HepG2 (cell line): ENCODE measurements around the gene PPM1H.

Experiments
- EHMT2 ChIP-seq: fragments of 200-600 bp; sonication (generic); IDR thresholded peaks from 2 replicates; pipeline ENCODE4 v1.7.0; 2017; ENCODE audit warnings: antibody characterized with exemption, low read depth, low read length, borderline replicate concordance
- MAX ChIP-seq: IDR thresholded peaks from 2 replicates; pipeline ENCODE4 v1.6.1; 2012; ENCODE audit warnings: inconsistent platforms
- PAX8 ChIP-seq: sonication (generic); formaldehyde crosslinking; IDR thresholded peaks from 2 replicates; pipeline ENCODE4 v1.8.0; 2022; ENCODE audit warnings: mild to moderate bottlenecking, missing genetic modification reagents, borderline replicate concordance
- POLR2AphosphoS5 ChIP-seq: IDR thresholded peaks from 2 replicates; pipeline ENCODE4 v1.6.1; 2012; ENCODE audit warnings: low read depth, low read length
- ZNF263 ChIP-seq: sonication (generic); formaldehyde crosslinking; IDR thresholded peaks from 2 replicates; pipeline ENCODE4 v1.4.0; 2020; ENCODE audit warnings: missing genetic modification reagents
- TF ChIP-seq, protein P1 (sequence below): sonication (generic); formaldehyde crosslinking; IDR thresholded peaks from 2 replicates; pipeline ENCODE4 v1.5.0; 2020; ENCODE audit warnings: missing genetic modification reagents, mild to moderate bottlenecking, borderline replicate concordance

GRCh38 chr12:62653740-62654139 lies 281.2 kb downstream of the PPM1H start:
- TF ChIP-seq, protein P1, sequence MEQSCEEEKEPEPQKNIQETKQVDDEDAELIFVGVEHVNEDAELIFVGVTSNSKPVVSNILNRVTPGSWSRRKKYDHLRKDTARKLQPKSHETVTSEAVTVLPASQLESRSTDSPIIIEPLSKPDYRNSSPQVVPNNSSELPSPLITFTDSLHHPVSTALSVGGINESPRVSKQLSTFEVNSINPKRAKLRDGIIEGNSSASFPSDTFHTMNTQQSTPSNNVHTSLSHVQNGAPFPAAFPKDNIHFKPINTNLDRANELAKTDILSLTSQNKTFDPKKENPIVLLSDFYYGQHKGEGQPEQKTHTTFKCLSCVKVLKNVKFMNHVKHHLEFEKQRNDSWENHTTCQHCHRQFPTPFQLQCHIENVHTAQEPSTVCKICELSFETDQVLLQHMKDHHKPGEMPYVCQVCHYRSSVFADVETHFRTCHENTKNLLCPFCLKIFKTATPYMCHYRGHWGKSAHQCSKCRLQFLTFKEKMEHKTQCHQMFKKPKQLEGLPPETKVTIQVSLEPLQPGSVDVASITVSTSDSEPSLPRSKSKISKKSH (CRISPR knock-in tag): no peak
- no peak for TF ChIP-seq POLR2AphosphoS5
- TF ChIP-seq MAX: no peak
- no peak for TF ChIP-seq ZNF263
- TF ChIP-seq PAX8 (CRISPR knock-in tag): no peak
- no peak for TF ChIP-seq EHMT2
